Gastrocnemius medialis (tissue), 4 donors: ENCODE measurements around the gene EMILIN2.

Experiments used
- POLR2A ChIP-seq, 2 donors: fragments of 450-650 bp; IDR thresholded peaks; one replicate each; pipeline ENCODE4 v1.6.1; 2017; ENCODE audit warnings: antibody characterized with exemption in 2 of 2, mild to moderate bottlenecking in 2 of 2, moderate library complexity in 2 of 2
- TF ChIP-seq, protein P1 (sequence below), 5 experiments: fragments of 450-650 bp in 3 of 5; fragments of 200-600 bp in 2 of 5; sonication (generic) in 2 of 5; IDR thresholded peaks in 4 of 5; conservative IDR thresholded peaks in 1 of 5; 1 replicate in 4 of 5; 2 replicates in 1 of 5; pipeline ENCODE4 v1.5.1; 2016 to 2019; ENCODE audit warnings: antibody characterized with exemption in 5 of 5, mild to moderate bottlenecking in 3 of 5, moderate library complexity in 3 of 5

DNA sequence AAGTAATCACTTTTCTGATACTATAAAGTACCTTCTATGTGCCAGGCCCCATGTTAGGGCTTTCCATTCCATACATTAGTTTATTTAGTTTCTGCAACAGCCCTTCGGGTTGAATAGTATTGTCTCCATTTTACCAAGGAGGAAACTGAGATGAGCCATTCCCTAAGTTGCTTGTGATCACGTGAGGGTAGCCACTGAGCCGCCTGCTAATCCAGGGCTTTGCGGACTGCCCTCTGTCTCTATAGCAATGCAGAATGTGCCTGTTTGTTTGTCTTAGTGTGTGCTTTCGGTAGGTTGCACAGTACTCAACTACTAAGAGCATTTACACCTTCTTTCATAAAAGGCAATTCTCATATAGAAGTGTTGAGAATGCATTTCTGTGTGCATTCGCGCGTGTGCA, 5.0 kb downstream of the EMILIN2 start:
- TF ChIP-seq POLR2A (IDR thresholded peaks at IDR 0.05): no peak
- TF ChIP-seq, protein P1, sequence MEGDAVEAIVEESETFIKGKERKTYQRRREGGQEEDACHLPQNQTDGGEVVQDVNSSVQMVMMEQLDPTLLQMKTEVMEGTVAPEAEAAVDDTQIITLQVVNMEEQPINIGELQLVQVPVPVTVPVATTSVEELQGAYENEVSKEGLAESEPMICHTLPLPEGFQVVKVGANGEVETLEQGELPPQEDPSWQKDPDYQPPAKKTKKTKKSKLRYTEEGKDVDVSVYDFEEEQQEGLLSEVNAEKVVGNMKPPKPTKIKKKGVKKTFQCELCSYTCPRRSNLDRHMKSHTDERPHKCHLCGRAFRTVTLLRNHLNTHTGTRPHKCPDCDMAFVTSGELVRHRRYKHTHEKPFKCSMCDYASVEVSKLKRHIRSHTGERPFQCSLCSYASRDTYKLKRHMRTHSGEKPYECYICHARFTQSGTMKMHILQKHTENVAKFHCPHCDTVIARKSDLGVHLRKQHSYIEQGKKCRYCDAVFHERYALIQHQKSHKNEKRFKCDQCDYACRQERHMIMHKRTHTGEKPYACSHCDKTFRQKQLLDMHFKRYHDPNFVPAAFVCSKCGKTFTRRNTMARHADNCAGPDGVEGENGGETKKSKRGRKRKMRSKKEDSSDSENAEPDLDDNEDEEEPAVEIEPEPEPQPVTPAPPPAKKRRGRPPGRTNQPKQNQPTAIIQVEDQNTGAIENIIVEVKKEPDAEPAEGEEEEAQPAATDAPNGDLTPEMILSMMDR (IDR thresholded peaks at IDR 0.05 in 4 of 5, conservative IDR thresholded peaks at IDR 0.05 in 1 of 5): no peak
